Panc1 (cell line): ENCODE measurements around the gene CCL26. TPM values are rescaled to one million over a fixed set of nuclear protein-coding genes. Genes with fewer than 3 reads are reported as not detected.

Experiments used
- ATAC-seq: fragments of 200-7000 bp; cut with Tn5 transposase; 2 replicates; pipeline ENCODE4 v1.9.1; 2020; ENCODE audit warnings: mild to moderate bottlenecking, moderate library complexity
- BruUV-seq: library from RNA; stranded (reverse); fragments of 400-500 nt; replicated peaks from 2 replicates; lab custom pipeline; 2021; lab: Mats Ljungman, UMichigan
- CTCF ChIA-PET: fragments of 300-600 bp; sonication (Branson Sonifier 250); formaldehyde crosslinking; loops from one replicate; lab custom pipeline; 2022; ENCODE audit warnings: antibody characterized with exemption; lab: Charles Lee
- POLR2A ChIA-PET: fragments of 300-600 bp; sonication (Branson Sonifier 250); formaldehyde crosslinking; loops from one replicate; lab custom pipeline; 2022; ENCODE audit warnings: antibody characterized with exemption; lab: Charles Lee
- DNase-seq: peaks from one replicate; pipeline ENCODE4 v3.0.0-alpha.2; 2010; ENCODE audit warnings: low read depth, low spot score
- H3K27ac ChIP-seq: 2 replicates; pipeline ENCODE4 v1.5.1; 2011; ENCODE audit warnings: mild to moderate bottlenecking, low read length, inconsistent platforms
- H3K27me3 ChIP-seq: fragments of 200-500 bp; sonication (Bioruptor generic); 2 replicates; pipeline ENCODE4 v1.6.0; 2014; ENCODE audit warnings: low read length, inconsistent platforms; ENCODE audit not compliant: control insufficient read depth, insufficient read depth
- H3K36me3 ChIP-seq: fragments of 200-500 bp; sonication (Bioruptor generic); 2 replicates; pipeline ENCODE4 v1.5.1; 2014; ENCODE audit warnings: inconsistent platforms, mild to moderate bottlenecking, low read length, moderate library complexity; ENCODE audit not compliant: control insufficient read depth, insufficient read depth
- H3K4me1 ChIP-seq: 2 replicates; pipeline ENCODE4 v1.5.1; 2011; ENCODE audit warnings: inconsistent platforms, mild to moderate bottlenecking, low read length, moderate library complexity; ENCODE audit not compliant: control insufficient read depth, insufficient read depth
- H3K4me3 ChIP-seq, 2 experiments: 2 replicates each; pipeline ENCODE4 v1.5.1; 2011 to 2012; ENCODE audit warnings: low read depth in 2 of 2, low read length in 2 of 2, mild to moderate bottlenecking in 2 of 2, inconsistent platforms in 1 of 2, moderate library complexity in 1 of 2
- H3K9me3 ChIP-seq: fragments of 200-500 bp; sonication (Bioruptor generic); 2 replicates; pipeline ENCODE4 v1.5.1; 2014; ENCODE audit warnings: low read depth, mild to moderate bottlenecking, inconsistent platforms, low read length, moderate library complexity; ENCODE audit not compliant: control insufficient read depth, insufficient read depth
- POLR2AphosphoS5 ChIP-seq: IDR thresholded peaks from 2 replicates; pipeline ENCODE4 v1.6.1; 2012; ENCODE audit warnings: mild to moderate bottlenecking, low read depth, low read length, moderate library complexity
- SIN3A ChIP-seq: IDR thresholded peaks from 2 replicates; pipeline ENCODE4 v1.6.1; 2012; ENCODE audit warnings: low read depth, mild to moderate bottlenecking, low read length, moderate library complexity, borderline replicate concordance; ENCODE audit not compliant: insufficient read depth
- TCF7L2 ChIP-seq: IDR thresholded peaks from 2 replicates; pipeline ENCODE4 v1.6.1; 2011; ENCODE audit warnings: mild to moderate bottlenecking, low read depth, low read length, inconsistent platforms
- in situ Hi-C: cut with HindIII; loops from 2 replicates; pipeline ENCODE4 v1.10.0; 2016; ENCODE audit warnings: low sequenced_read_pairs, low pct_unique_long_range_greater_than_20kb
- intact Hi-C: fragments of 100-400 bp; cut with micrococcal nuclease; formaldehyde crosslinking; loops from one replicate; pipeline ENCODE4 v1.10.0; 2022; ENCODE audit not compliant: unreplicated experiment
- total RNA-seq: library from RNA; stranded (reverse); gene quantifications from one replicate; pipeline ENCODE4 v1.2.1, GENCODE V29; 2021; ENCODE audit not compliant: unreplicated experiment
- TF ChIP-seq, protein P1 (sequence below), 2 experiments: IDR thresholded peaks; 2 replicates each; pipeline ENCODE4 v1.6.1; 2011 to 2012; ENCODE audit warnings: low read depth in 2 of 2, control low read depth in 1 of 2, low read length in 1 of 2, mild to moderate bottlenecking in 1 of 2, moderate library complexity in 1 of 2; ENCODE audit not compliant: insufficient read depth in 1 of 2
- TF ChIP-seq, protein P2 (sequence below): fragments of 450-650 bp; IDR thresholded peaks from 2 replicates; pipeline ENCODE4 v1.5.1; 2017; ENCODE audit warnings: mild to moderate bottlenecking

Gene CCL26
- total RNA-seq, 1 experiment from 2014 or later: not detected

DNA sequence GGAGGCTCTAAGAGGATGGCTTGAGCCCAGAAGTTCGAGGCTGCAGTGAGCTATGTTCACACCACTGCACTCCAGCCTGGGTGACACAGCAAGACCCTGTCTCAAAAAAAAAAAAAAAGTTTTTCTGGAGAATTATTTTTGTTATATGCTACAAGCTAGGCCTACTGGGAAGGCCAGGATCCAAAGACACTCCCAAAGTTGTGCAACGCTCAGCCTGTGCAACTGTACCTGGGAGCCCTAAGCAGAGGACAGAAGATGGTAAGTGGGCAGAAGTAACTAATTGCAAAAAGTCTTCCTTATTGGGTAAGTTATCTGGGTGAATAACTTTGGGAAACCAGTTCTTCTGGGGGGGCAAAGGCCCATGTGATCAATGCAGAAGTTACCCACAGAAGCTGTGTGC lies 50.6 kb downstream of the CCL26 start:
- ChIA-PET CTCF (no interaction called here), POLR2A (no interaction called here)
- Histone ChIP-seq H3K4me3 (no peak overlapping the region), H3K9me3 (no peaks in the 10 kb centered on the region), H3K36me3 (no peaks in the 10 kb centered on the region), H3K27me3 (no peaks in the 10 kb centered on the region), H3K4me1 (peaks cover 4% of the 10 kb centered on the region; the same call in 1 of the 2 replicates), H3K27ac (no peak overlapping the region)
- intact Hi-C loops (no loop called here), in situ Hi-C loops (no loop called here)
- TF ChIP-seq, protein P1, sequence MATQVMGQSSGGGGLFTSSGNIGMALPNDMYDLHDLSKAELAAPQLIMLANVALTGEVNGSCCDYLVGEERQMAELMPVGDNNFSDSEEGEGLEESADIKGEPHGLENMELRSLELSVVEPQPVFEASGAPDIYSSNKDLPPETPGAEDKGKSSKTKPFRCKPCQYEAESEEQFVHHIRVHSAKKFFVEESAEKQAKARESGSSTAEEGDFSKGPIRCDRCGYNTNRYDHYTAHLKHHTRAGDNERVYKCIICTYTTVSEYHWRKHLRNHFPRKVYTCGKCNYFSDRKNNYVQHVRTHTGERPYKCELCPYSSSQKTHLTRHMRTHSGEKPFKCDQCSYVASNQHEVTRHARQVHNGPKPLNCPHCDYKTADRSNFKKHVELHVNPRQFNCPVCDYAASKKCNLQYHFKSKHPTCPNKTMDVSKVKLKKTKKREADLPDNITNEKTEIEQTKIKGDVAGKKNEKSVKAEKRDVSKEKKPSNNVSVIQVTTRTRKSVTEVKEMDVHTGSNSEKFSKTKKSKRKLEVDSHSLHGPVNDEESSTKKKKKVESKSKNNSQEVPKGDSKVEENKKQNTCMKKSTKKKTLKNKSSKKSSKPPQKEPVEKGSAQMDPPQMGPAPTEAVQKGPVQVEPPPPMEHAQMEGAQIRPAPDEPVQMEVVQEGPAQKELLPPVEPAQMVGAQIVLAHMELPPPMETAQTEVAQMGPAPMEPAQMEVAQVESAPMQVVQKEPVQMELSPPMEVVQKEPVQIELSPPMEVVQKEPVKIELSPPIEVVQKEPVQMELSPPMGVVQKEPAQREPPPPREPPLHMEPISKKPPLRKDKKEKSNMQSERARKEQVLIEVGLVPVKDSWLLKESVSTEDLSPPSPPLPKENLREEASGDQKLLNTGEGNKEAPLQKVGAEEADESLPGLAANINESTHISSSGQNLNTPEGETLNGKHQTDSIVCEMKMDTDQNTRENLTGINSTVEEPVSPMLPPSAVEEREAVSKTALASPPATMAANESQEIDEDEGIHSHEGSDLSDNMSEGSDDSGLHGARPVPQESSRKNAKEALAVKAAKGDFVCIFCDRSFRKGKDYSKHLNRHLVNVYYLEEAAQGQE (IDR thresholded peaks at IDR 0.05; ENCODE audit: insufficient read depth in 1 of 2, low read depth in 2 of 2, low read length in 1 of 2): no peak
- TF ChIP-seq SIN3A (no peak), POLR2AphosphoS5 (no peak), TCF7L2 (no peak)
- TF ChIP-seq, protein P2, sequence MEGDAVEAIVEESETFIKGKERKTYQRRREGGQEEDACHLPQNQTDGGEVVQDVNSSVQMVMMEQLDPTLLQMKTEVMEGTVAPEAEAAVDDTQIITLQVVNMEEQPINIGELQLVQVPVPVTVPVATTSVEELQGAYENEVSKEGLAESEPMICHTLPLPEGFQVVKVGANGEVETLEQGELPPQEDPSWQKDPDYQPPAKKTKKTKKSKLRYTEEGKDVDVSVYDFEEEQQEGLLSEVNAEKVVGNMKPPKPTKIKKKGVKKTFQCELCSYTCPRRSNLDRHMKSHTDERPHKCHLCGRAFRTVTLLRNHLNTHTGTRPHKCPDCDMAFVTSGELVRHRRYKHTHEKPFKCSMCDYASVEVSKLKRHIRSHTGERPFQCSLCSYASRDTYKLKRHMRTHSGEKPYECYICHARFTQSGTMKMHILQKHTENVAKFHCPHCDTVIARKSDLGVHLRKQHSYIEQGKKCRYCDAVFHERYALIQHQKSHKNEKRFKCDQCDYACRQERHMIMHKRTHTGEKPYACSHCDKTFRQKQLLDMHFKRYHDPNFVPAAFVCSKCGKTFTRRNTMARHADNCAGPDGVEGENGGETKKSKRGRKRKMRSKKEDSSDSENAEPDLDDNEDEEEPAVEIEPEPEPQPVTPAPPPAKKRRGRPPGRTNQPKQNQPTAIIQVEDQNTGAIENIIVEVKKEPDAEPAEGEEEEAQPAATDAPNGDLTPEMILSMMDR: no peak
- no peak for ATAC-seq
- no peak for DNase-seq
- no TSS peak for BruUV-seq

DNA sequence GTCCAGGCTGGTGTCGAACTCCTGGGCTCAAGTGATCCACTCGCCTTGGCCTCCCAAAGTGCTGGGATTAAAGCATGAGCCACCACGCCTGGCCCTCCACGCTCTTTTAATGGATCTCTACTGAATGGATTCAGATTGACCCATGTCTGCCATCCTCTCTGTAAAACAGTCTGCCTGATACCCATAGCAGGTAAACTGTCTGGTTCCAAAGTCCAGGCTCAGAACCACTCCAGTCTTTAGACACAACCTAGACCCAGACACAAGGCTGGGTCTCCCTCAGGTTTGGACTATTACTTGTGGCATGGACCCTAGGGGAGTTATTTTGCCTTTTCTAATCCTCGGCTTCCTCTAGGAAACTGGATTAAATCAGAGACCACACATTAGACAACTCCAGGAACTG lies 52.4 kb downstream of the CCL26 start:
- no peak for TF ChIP-seq SIN3A
- no peak for TF ChIP-seq TCF7L2
- TF ChIP-seq, protein P1 (IDR thresholded peaks at IDR 0.05; ENCODE audit: insufficient read depth in 1 of 2, low read depth in 2 of 2, low read length in 1 of 2): no peak
- TF ChIP-seq POLR2AphosphoS5: no peak
- TF ChIP-seq, protein P2: no peak
- ChIA-PET POLR2A (interaction anchor here (0.6 kb wide), 1 partner anchor 37 kb away, joined by 3 read pairs; no protein-coding TSS in a partner anchor), CTCF (no interaction called here)
- intact Hi-C loops (no loop called here), in situ Hi-C loops (no loop called here)
- DNase-seq (no peak), ATAC-seq (no peak)
- Histone ChIP-seq H3K36me3 (no peaks in the 10 kb centered on the region), H3K4me1 (peaks cover 4% of the 10 kb centered on the region; the same call in 1 of the 2 replicates), H3K27me3 (no peaks in the 10 kb centered on the region), H3K27ac (no peak overlapping the region), H3K9me3 (no peaks in the 10 kb centered on the region), H3K4me3 (no peak overlapping the region)
- BruUV-seq: no TSS peak
